Loucy (cell line): Measurements from ENCODE around the gene ELAVL1.
A peak's percentile ranks its signal among the peaks of the same experiment; 100 is the strongest.

Source experiments
- H2AFZ ChIP-seq: fragments of 200-600 bp; sonication (generic); 2 replicates; pipeline ENCODE4 v1.6.0; 2016; ENCODE audit warnings: antibody characterized with exemption, mild to moderate bottlenecking, low read length, moderate library complexity
- H3F3A ChIP-seq: fragments of 200-600 bp; 2 replicates; pipeline ENCODE4 v1.6.0; 2016; ENCODE audit warnings: antibody characterized with exemption, low read depth, mild to moderate bottlenecking
- H3K27me3 ChIP-seq: fragments of 200-600 bp; sonication (generic); 2 replicates; pipeline ENCODE4 v1.6.1; 2014; ENCODE audit warnings: low read length, mild to moderate bottlenecking; ENCODE audit not compliant: insufficient read depth, poor library complexity, severe bottlenecking
- H3K36me3 ChIP-seq: fragments of 200-600 bp; sonication (generic); 2 replicates; pipeline ENCODE4 v1.6.1; 2016; ENCODE audit warnings: low read length; ENCODE audit not compliant: insufficient read depth
- H3K4me1 ChIP-seq: fragments of 200-600 bp; sonication (generic); 2 replicates; pipeline ENCODE4 v1.5.1; 2014; ENCODE audit warnings: low read length, mild to moderate bottlenecking; ENCODE audit not compliant: insufficient read depth, poor library complexity, severe bottlenecking
- H3K4me2 ChIP-seq: fragments of 200-600 bp; sonication (generic); 2 replicates; pipeline ENCODE4 v1.6.0; 2014; ENCODE audit warnings: antibody characterized with exemption, low read length, low read depth, mild to moderate bottlenecking; ENCODE audit not compliant: poor library complexity, severe bottlenecking
- H3K4me3 ChIP-seq: fragments of 200-600 bp; sonication (generic); 2 replicates; pipeline ENCODE4 v1.5.1; 2014; ENCODE audit warnings: low read length, mild to moderate bottlenecking, mixed read lengths; ENCODE audit not compliant: poor library complexity, severe bottlenecking
- H3K79me2 ChIP-seq: fragments of 200-600 bp; sonication (generic); 2 replicates; pipeline ENCODE4 v1.6.1; 2014; ENCODE audit warnings: low read length; ENCODE audit not compliant: insufficient read depth
- H3K9ac ChIP-seq: fragments of 200-600 bp; sonication (generic); 2 replicates; pipeline ENCODE4 v1.6.0; 2014; ENCODE audit warnings: mild to moderate bottlenecking, low read depth, low read length, moderate library complexity; ENCODE audit not compliant: poor library complexity, severe bottlenecking
- H3K9me2 ChIP-seq: fragments of 200-600 bp; sonication (generic); replicated peaks from 2 replicates; pipeline ENCODE4 v1.6.1; 2016; ENCODE audit warnings: low read depth, low read length, mixed read lengths
- H3K9me3 ChIP-seq: fragments of 200-600 bp; sonication (generic); 2 replicates; pipeline ENCODE4 v1.6.1; 2014; ENCODE audit warnings: mild to moderate bottlenecking, antibody characterized with exemption, low read length, low read depth; ENCODE audit not compliant: insufficient read depth
- H4K20me1 ChIP-seq: fragments of 200-600 bp; sonication (generic); 2 replicates; pipeline ENCODE4 v1.6.0; 2014; ENCODE audit warnings: antibody characterized with exemption, low read length, mild to moderate bottlenecking; ENCODE audit not compliant: insufficient read depth, poor library complexity, severe bottlenecking
- EZH2phosphoT487 ChIP-seq: fragments of 200-600 bp; IDR thresholded peaks from 2 replicates; pipeline ENCODE4 v1.6.1; 2018; ENCODE audit warnings: antibody characterized with exemption, mild to moderate bottlenecking, moderate library complexity, borderline replicate concordance
- TF ChIP-seq, protein P1 (sequence below): fragments of 200-600 bp; sonication (generic); conservative IDR thresholded peaks from 2 replicates; pipeline ENCODE4 v1.5.1; 2014; ENCODE audit warnings: mild to moderate bottlenecking, antibody characterized with exemption, low read length

The ELAVL1 gene

GRCh38 chr19:8017808-8018207 lies 12.4 kb upstream of the ELAVL1 start:
- H3K9me2 ChIP-seq, result no peaks in the 10 kb centered on the region
- no peaks in the 10 kb centered on the region for H3K27me3 ChIP-seq
- no peaks in the 10 kb centered on the region for H3K36me3 ChIP-seq
- H3K9ac ChIP-seq, result no peak overlapping the region
- no peak overlapping the region for H3K4me3 ChIP-seq
- H2AFZ ChIP-seq, result no peak overlapping the region
- TF ChIP-seq, protein P1, sequence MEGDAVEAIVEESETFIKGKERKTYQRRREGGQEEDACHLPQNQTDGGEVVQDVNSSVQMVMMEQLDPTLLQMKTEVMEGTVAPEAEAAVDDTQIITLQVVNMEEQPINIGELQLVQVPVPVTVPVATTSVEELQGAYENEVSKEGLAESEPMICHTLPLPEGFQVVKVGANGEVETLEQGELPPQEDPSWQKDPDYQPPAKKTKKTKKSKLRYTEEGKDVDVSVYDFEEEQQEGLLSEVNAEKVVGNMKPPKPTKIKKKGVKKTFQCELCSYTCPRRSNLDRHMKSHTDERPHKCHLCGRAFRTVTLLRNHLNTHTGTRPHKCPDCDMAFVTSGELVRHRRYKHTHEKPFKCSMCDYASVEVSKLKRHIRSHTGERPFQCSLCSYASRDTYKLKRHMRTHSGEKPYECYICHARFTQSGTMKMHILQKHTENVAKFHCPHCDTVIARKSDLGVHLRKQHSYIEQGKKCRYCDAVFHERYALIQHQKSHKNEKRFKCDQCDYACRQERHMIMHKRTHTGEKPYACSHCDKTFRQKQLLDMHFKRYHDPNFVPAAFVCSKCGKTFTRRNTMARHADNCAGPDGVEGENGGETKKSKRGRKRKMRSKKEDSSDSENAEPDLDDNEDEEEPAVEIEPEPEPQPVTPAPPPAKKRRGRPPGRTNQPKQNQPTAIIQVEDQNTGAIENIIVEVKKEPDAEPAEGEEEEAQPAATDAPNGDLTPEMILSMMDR, result peak; percentile 51
- TF ChIP-seq EZH2phosphoT487, result no peak
- H3K9me3 ChIP-seq, result no peaks in the 10 kb centered on the region
- H3K4me2 ChIP-seq, result no peak overlapping the region
- H3K79me2 ChIP-seq, result no peaks in the 10 kb centered on the region
- no peaks in the 10 kb centered on the region for H4K20me1 ChIP-seq
- H3K4me1 ChIP-seq, result peaks cover 6% of the 10 kb centered on the region
- H3F3A ChIP-seq, result no peaks in the 10 kb centered on the region

- no peak overlapping the region for H2AFZ ChIP-seq
- H3K4me2 ChIP-seq, result peak overlapping the region; percentile 87
- H3K4me1 ChIP-seq, result peaks cover 33% of the 10 kb centered on the region
- H4K20me1 ChIP-seq, result peaks cover 46% of the 10 kb centered on the region
- H3K9ac ChIP-seq, result peak overlapping the region; percentile 87
- H3K27me3 ChIP-seq, result no peaks in the 10 kb centered on the region
- peaks cover 4% of the 10 kb centered on the region; the same call in 1 of the 2 replicates for H3K36me3 ChIP-seq
- no peak for TF ChIP-seq EZH2phosphoT487
- TF ChIP-seq, protein P1, result no peak
- H3F3A ChIP-seq, result no peaks in the 10 kb centered on the region
- no peaks in the 10 kb centered on the region for H3K9me3 ChIP-seq
- H3K79me2 ChIP-seq, result peaks cover 65% of the 10 kb centered on the region
- H3K4me3 ChIP-seq, result peak overlapping the region; percentile 89
- H3K9me2 ChIP-seq, result no peaks in the 10 kb centered on the region
These were observed 523 bp downstream of the ELAVL1 start for GRCh38 chr19:8004723-8005513.

DNA sequence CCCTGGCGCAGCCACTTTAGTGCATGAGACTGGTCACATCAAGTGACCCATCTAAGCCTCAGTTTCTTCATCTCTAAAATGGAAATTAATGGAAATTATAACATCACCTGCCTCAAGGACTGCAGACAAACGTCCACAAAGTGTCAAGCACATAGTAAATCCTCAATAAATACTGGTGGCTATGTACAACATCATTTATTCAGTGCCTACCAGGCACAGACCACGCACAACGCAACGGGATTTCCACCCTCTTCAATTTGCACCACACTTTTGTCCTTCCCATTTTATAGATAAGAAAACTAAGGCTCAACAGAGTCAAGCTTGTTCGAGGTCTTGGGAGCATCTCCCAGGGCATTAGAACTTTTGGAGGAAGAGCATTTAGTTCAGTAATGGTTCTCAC lies 1.4 kb downstream of the ELAVL1 start:
- no peaks in the 10 kb centered on the region for H3K27me3 ChIP-seq
- peak overlapping the region; percentile 89 for H3K4me3 ChIP-seq
- no peaks in the 10 kb centered on the region for H3K9me2 ChIP-seq
- peak overlapping the region; percentile 87 for H3K9ac ChIP-seq
- TF ChIP-seq EZH2phosphoT487, result no peak
- TF ChIP-seq, protein P1, result no peak
- H3K36me3 ChIP-seq, result peaks cover 9% of the 10 kb centered on the region; the same call in 1 of the 2 replicates
- peak overlapping the region; percentile 87 for H3K4me2 ChIP-seq
- H2AFZ ChIP-seq, result no peak overlapping the region
- H3K9me3 ChIP-seq, result no peaks in the 10 kb centered on the region
- H3K4me1 ChIP-seq, result peaks cover 33% of the 10 kb centered on the region
- H4K20me1 ChIP-seq, result peaks cover 55% of the 10 kb centered on the region
- no peaks in the 10 kb centered on the region for H3F3A ChIP-seq
- peaks cover 74% of the 10 kb centered on the region for H3K79me2 ChIP-seq
